ENCODE results near the gene LRIT2.
A peak's percentile ranks its signal among the peaks of the same experiment; 100 is the strongest.

The LRIT2 gene

GRCh38 chr10:84225427-84226173 is at the start of gene LRIT2:
Gene LRIT2 (minus strand): TSS chr10:84225544. CDS start chr10:84225520, 24 bp downstream.
- no peak for DNase-seq

DNA sequence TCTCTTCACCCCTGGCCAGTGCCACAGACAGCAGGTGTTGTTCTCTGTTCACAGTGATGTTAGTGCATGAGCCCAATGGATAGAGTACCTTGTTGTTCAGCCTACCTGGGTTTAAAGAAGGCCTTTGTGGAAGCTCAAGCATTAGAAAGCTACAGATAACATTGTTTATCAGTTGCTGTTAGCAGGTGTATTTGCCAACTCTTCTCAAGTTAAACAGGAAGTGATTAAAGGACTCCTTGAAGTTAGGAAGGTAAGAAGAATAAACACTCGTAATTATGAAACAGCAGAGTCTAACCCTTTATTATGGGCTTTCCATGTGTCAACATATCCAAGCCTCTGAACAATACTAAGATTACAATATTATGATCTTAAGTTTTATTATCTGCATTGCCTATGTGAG is 45.4 kb upstream of the LRIT2 start:
- DNase-seq, result no peak

DNA sequence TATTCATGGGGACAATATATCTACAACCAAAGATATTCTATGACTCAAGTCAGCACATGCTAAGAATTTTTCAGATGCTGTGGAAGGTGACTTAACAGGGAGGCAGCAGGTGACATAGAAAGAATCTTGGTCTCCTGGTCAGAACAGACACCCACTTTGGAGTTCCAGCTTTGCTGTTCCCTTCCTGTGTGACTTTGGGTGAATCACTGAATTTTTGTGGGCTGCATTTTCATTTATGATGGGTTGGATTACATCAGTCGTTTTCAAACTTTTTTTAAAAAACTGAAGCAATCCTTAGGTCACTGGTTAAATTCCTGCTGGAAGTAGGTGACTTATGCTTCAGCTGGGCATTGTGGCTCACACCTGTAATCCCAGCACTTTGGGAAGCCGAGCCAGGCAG is 44.4 kb upstream of the LRIT2 start:
- no peak for DNase-seq

- no peak for DNase-seq
These were observed 43.8 kb upstream of the LRIT2 start for GRCh38 chr10:84269162-84269561.

GRCh38 chr10:84267503-84268126 is 42.3 kb upstream of the LRIT2 start:
- DNase-seq, result no peak

- DNase-seq, result no peak
These were observed 40.1 kb upstream of the LRIT2 start for GRCh38 chr10:84265418-84265817.

GRCh38 chr10:84264611-84265141 is 39.3 kb upstream of the LRIT2 start:
- peak; percentile 87 for DNase-seq

DNA sequence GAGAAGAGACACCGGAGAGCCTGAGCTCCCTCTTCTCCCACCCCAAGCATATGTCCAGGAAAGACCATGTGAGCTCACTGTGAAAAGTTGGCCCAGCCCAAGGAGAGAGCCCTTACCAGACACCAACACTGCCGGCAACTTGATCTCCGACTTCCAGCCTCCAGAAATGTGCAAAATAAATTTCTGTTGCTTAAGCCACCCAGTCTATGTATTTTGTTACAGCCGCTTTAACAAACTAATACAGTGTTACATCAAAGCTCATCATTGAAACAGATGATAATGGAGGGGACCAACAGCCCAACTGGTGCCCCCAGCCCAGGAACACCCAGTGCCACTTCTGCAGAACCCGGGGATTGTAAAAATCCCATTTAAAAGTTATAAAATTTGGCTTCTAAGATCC is 38.4 kb upstream of the LRIT2 start:
- DNase-seq, result no peak

GRCh38 chr10:84262190-84262956 is 37.0 kb upstream of the LRIT2 start:
- no peak for DNase-seq

GRCh38 chr10:84261236-84261915 is 36.0 kb upstream of the LRIT2 start:
- no peak for DNase-seq

GRCh38 chr10:84258034-84258695 is 32.8 kb upstream of the LRIT2 start:
- DNase-seq, result no peak

GRCh38 chr10:84257343-84258020 is 32.1 kb upstream of the LRIT2 start:
- no peak for DNase-seq

DNA sequence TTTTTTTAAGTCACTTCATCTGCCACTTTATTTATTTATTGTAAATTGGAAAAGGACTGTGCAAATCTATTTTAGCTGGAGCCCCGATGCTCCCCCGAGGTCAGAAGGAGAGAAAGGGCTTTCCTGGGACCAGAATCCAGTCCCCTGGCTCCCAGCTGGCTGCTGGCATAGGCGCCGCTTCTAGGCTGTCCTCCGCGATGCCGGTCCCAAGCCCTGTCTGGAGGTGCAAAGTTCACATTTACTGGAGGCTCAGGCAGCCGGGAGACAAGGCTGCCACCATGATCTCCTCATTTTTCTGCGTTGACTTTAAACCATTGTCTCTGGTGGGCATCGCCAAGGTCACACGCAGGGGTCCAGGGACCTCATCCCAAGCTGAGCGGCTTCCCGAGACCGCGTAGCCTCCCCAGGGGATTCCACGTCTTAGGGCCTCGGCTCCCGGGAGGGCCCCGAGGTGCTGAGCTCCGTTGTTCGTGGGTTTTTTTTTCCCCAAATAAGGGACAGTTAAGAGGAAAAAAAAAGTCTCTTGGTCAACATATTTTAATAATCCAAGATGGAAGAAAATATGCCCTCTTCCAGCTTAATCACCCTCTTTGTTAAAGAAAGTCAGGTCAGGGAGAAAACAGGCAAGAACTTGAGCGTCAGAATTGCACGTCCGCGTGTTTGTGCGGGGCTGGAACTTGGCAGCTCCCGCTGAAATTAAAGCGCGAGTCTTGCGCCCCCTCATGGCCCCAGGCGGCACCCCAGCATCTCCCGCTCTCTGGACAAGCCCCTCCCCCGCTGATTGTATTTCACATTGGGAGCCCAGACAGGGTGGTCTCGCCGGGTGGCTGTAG is 31.4 kb upstream of the LRIT2 start:
- DNase-seq, result peak; percentile 87

GRCh38 chr10:84254552-84255478 is 29.5 kb upstream of the LRIT2 start:
- no peak for DNase-seq

DNA sequence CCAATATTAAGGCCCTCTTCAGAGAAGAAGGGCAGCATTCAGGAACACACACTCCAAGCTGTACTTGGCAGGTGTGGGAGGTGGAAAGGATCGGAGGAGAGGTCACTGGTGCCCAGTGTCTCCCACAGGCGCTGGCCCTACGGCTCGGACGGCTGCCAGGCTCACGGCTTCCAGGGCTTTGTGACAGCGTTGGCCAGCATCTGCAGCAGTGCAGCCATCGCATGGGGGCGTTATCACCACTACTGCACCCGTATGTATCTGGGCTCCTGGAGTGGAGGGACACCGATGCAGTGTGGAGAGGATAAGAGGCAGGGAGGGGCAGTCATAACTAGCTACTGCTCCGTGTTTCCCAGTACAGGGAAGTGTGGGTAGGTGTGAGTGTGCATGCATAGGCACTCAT is 23.4 kb upstream of the LRIT2 start:
- DNase-seq, result no peak

GRCh38 chr10:84247496-84247895 is 22.2 kb upstream of the LRIT2 start:
- no peak for DNase-seq

GRCh38 chr10:84244651-84245270 is 19.4 kb upstream of the LRIT2 start, which contains the start of gene RGR:
Gene RGR (plus strand): TSS chr10:84245053. CDS start chr10:84245091, 38 bp downstream.
- DNase-seq, result peak; percentile 90

DNA sequence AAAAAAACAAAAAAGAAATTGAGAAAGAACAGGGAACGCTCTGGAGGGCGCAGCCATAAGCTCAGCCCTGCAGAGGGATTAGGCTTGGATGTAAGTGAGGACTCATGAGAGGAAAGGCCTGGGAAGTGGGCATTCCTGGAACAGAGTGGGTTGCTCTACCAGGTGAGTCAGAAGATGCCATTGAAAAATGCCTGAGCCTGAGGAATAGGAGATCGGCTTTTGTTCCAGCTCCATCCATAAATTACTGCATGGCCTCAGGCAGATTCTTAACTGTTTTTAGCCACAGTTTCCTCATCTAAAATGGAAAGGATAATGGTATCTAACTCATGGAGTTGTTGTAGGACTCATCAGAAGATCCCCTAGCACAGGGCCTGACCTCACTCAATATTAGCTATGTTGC is 18.4 kb upstream of the LRIT2 start:
- DNase-seq, result no peak

GRCh38 chr10:84241185-84241790 is 15.9 kb upstream of the LRIT2 start, which contains the start of gene LRIT1:
Gene LRIT1 (minus strand): TSS chr10:84241546. CDS start chr10:84241439, 107 bp downstream.
- no peak for DNase-seq
